ENCODE data around the gene NRAS. TPM values are rescaled to one million over a fixed set of nuclear protein-coding genes. Genes with fewer than 3 reads are reported as not detected.

NRAS gene
- polyA plus RNA-seq, 3 donors from 2014 or later: 34.0 to 35.6 (median 34.9) TPM

- H3K4me1 Mint-ChIP-seq: no peaks in the 10 kb centered on the region
- H3K9me3 Mint-ChIP-seq: no peaks in the 10 kb centered on the region
- H3K27me3 Mint-ChIP-seq (ENCODE audit: low read depth in 3 of 3): peaks cover 2 to 12% (median 3%) of the 10 kb centered on the region in 3 donors
- no peak overlapping the region for H3K27ac Mint-ChIP-seq
- H3K4me3 Mint-ChIP-seq: no peak overlapping the region
- no peaks in the 10 kb centered on the region for H3K36me3 Mint-ChIP-seq
- DNase-seq: no peak
Observed at GRCh38 chr1:114691061-114691460, 25.5 kb downstream of the NRAS start.

- Mint-ChIP-seq H3K27ac (no peak overlapping the region), H3K9me3 (no peaks in the 10 kb centered on the region), H3K4me3 (no peak overlapping the region), H3K27me3 (ENCODE audit: low read depth in 3 of 3) (peaks cover 2 to 12% (median 3%) of the 10 kb centered on the region in 3 donors), H3K36me3 (no peaks in the 10 kb centered on the region), H3K4me1 (no peaks in the 10 kb centered on the region)
- DNase-seq: no peak
Observed at GRCh38 chr1:114690148-114690547, 26.4 kb downstream of the NRAS start.

- Mint-ChIP-seq H3K9me3 (no peaks in the 10 kb centered on the region), H3K36me3 (no peaks in the 10 kb centered on the region), H3K4me1 (no peaks in the 10 kb centered on the region), H3K27ac (no peak overlapping the region), H3K4me3 (no peak overlapping the region), H3K27me3 (ENCODE audit: low read depth in 3 of 3) (peaks cover 3 to 12% (median 3%) of the 10 kb centered on the region in 3 donors)
- DNase-seq: no peak
Observed at GRCh38 chr1:114688526-114688925, 28.0 kb downstream of the NRAS start.

GRCh38 chr1:114685851-114686250 is 30.7 kb downstream of the NRAS start:
- no peaks in the 10 kb centered on the region for H3K36me3 Mint-ChIP-seq
- no peak overlapping the region for H3K27ac Mint-ChIP-seq
- H3K27me3 Mint-ChIP-seq (ENCODE audit: low read depth in 3 of 3): peaks cover 3 to 15% (median 3%) of the 10 kb centered on the region in 3 donors
- H3K9me3 Mint-ChIP-seq: no peaks in the 10 kb centered on the region
- no peak for DNase-seq
- no peak overlapping the region for H3K4me3 Mint-ChIP-seq
- H3K4me1 Mint-ChIP-seq: no peaks in the 10 kb centered on the region

GRCh38 chr1:114677691-114678090 is 38.9 kb downstream of the NRAS start:
- no peaks in the 10 kb centered on the region for H3K4me1 Mint-ChIP-seq
- H3K9me3 Mint-ChIP-seq: no peaks in the 10 kb centered on the region
- no peaks in the 10 kb centered on the region for H3K36me3 Mint-ChIP-seq
- H3K27me3 Mint-ChIP-seq (ENCODE audit: low read depth in 3 of 3): peaks cover 6 to 13% (median 9%) of the 10 kb centered on the region in 3 donors
- no peak overlapping the region for H3K4me3 Mint-ChIP-seq
- no peak overlapping the region for H3K27ac Mint-ChIP-seq
- no peak for DNase-seq

GRCh38 chr1:114676115-114676514 is 40.5 kb downstream of the NRAS start:
- Mint-ChIP-seq H3K4me1 (no peaks in the 10 kb centered on the region), H3K4me3 (no peak overlapping the region), H3K36me3 (no peaks in the 10 kb centered on the region), H3K27me3 (ENCODE audit: low read depth in 3 of 3) (peaks cover 6 to 10% (median 9%) of the 10 kb centered on the region in 3 donors), H3K27ac (no peak overlapping the region), H3K9me3 (no peaks in the 10 kb centered on the region)
- no peak for DNase-seq

GRCh38 chr1:114671939-114672275 is 44.7 kb downstream of the NRAS start:
- Mint-ChIP-seq H3K27ac (no peak overlapping the region), H3K27me3 (ENCODE audit: low read depth in 3 of 3) (peaks cover 0 to 9% (median 8%) of the 10 kb centered on the region in 3 donors), H3K4me1 (peaks cover 11% of the 10 kb centered on the region in 2 donors), H3K36me3 (no peaks in the 10 kb centered on the region), H3K4me3 (no peak overlapping the region), H3K9me3 (no peaks in the 10 kb centered on the region)
- no peak for DNase-seq

GRCh38 chr1:114671011-114671938 is 45.3 kb downstream of the NRAS start:
- peaks cover 0 to 9% (median 9%) of the 10 kb centered on the region in 3 donors for H3K27me3 Mint-ChIP-seq (ENCODE audit: low read depth in 3 of 3)
- no peaks in the 10 kb centered on the region for H3K9me3 Mint-ChIP-seq
- no peaks in the 10 kb centered on the region for H3K36me3 Mint-ChIP-seq
- H3K4me1 Mint-ChIP-seq: peaks cover 11% of the 10 kb centered on the region in 2 donors
- peak overlapping the region in 2 of 5 donors; percentile 15 to 22 for H3K4me3 Mint-ChIP-seq
- H3K27ac Mint-ChIP-seq: no peak overlapping the region
- DNase-seq: peak in 1 of 3 donors; percentile 2

GRCh38 chr1:114670083-114671010 is 46.2 kb downstream of the NRAS start:
- Mint-ChIP-seq H3K36me3 (no peaks in the 10 kb centered on the region), H3K27me3 (ENCODE audit: low read depth in 3 of 3) (peaks cover 0 to 9% (median 9%) of the 10 kb centered on the region in 3 donors), H3K9me3 (no peaks in the 10 kb centered on the region), H3K27ac (peak overlapping the region in 4 of 6 donors; percentile 60 to 83 (median 76)), H3K4me3 (peak overlapping the region; percentile 90 to 98 (median 93)), H3K4me1 (peaks cover 11% of the 10 kb centered on the region in 2 donors)
- DNase-seq: peak; percentile 79 to 81 (median 81)

GRCh38 chr1:114669562-114670082 is 46.9 kb downstream of the NRAS start, which contains the start of gene DENND2C:
DENND2C (minus strand) TSS chr1:114670049; CDS start chr1:114625984, 44,065 bp downstream.
- H3K27ac Mint-ChIP-seq: peak within 1 kb of the TSS in 4 of 6 donors; percentile 60 to 83 (median 76)
- H3K27me3 Mint-ChIP-seq (ENCODE audit: low read depth in 3 of 3): peaks cover 0 to 9% (median 7%) of the 10 kb centered on the region in 3 donors
- H3K4me3 Mint-ChIP-seq: peak within 1 kb of the TSS; percentile 90 to 98 (median 93)
- peaks cover 11% of the 10 kb centered on the region in 2 donors for H3K4me1 Mint-ChIP-seq
- H3K36me3 Mint-ChIP-seq: no peaks in the 10 kb centered on the region
- DNase-seq: no peak
- no peaks in the 10 kb centered on the region for H3K9me3 Mint-ChIP-seq

- H3K27me3 Mint-ChIP-seq (ENCODE audit: low read depth in 3 of 3): peaks cover under 1 to 9% (median 7%) of the 10 kb centered on the region in 3 donors
- H3K9me3 Mint-ChIP-seq: no peaks in the 10 kb centered on the region
- H3K27ac Mint-ChIP-seq: peak overlapping the region in 3 of 6 donors; percentile 9 to 75 (median 33)
- peaks cover 11% of the 10 kb centered on the region in 2 donors for H3K4me1 Mint-ChIP-seq
- no peak for DNase-seq
- no peaks in the 10 kb centered on the region for H3K36me3 Mint-ChIP-seq
- H3K4me3 Mint-ChIP-seq: peak overlapping the region; percentile 90 to 98 (median 93)
Observed at GRCh38 chr1:114668784-114669561, 47.6 kb downstream of the NRAS start.

- H3K4me3 Mint-ChIP-seq: peak overlapping the region in 3 of 5 donors; percentile 1 to 22 (median 15)
- H3K27me3 Mint-ChIP-seq (ENCODE audit: low read depth in 3 of 3): peaks cover 2 to 8% (median 7%) of the 10 kb centered on the region in 3 donors
- no peaks in the 10 kb centered on the region for H3K36me3 Mint-ChIP-seq
- peak overlapping the region in 1 of 6 donors; percentile 11 for H3K27ac Mint-ChIP-seq
- DNase-seq: no peak
- peaks cover 11% of the 10 kb centered on the region in 2 donors for H3K4me1 Mint-ChIP-seq
- H3K9me3 Mint-ChIP-seq: no peaks in the 10 kb centered on the region
Observed at GRCh38 chr1:114668373-114668772, 48.2 kb downstream of the NRAS start.

GRCh38 chr1:114666954-114667353 is 49.6 kb downstream of the NRAS start:
- H3K9me3 Mint-ChIP-seq: no peaks in the 10 kb centered on the region
- no peak overlapping the region for H3K27ac Mint-ChIP-seq
- DNase-seq: no peak
- H3K4me3 Mint-ChIP-seq: no peak overlapping the region
- peaks cover 2 to 7% (median 7%) of the 10 kb centered on the region in 3 donors for H3K27me3 Mint-ChIP-seq (ENCODE audit: low read depth in 3 of 3)
- H3K4me1 Mint-ChIP-seq: peaks cover 11% of the 10 kb centered on the region in 2 donors
- H3K36me3 Mint-ChIP-seq: no peaks in the 10 kb centered on the region

Data from immature natural killer cell (primary cell).